Stimulated activated CD4-positive, alpha-beta T cell treated with anti-CD3 and anti-CD28 coated beads, Interleukin-2, amount 100 ng/mL, for 4 hours (primary cell): ENCODE data around the gene DUOX2.
"Not testable (repeated sequence)": the region's sequence is repeated elsewhere in the genome, so short reads cannot be mapped to it uniquely, and the experiment has no call there.

Experiments used
- DNase-seq: peaks from one replicate; pipeline ENCODE4 v3.0.0-alpha.2; 2020; ENCODE audit warnings: low read depth

The DUOX2 gene

GRCh38 chr15:45138814-45139765 is 25.1 kb upstream of the DUOX2 start:
- DNase-seq = no peak

GRCh38 chr15:45137703-45138102 is 23.7 kb upstream of the DUOX2 start:
- no peak for DNase-seq

GRCh38 chr15:45136378-45136764 is 22.4 kb upstream of the DUOX2 start:
- no peak for DNase-seq

- DNase-seq = not testable (repeated sequence)
These were observed 21.9 kb upstream of the DUOX2 start for GRCh38 chr15:45135705-45136377.

DNA sequence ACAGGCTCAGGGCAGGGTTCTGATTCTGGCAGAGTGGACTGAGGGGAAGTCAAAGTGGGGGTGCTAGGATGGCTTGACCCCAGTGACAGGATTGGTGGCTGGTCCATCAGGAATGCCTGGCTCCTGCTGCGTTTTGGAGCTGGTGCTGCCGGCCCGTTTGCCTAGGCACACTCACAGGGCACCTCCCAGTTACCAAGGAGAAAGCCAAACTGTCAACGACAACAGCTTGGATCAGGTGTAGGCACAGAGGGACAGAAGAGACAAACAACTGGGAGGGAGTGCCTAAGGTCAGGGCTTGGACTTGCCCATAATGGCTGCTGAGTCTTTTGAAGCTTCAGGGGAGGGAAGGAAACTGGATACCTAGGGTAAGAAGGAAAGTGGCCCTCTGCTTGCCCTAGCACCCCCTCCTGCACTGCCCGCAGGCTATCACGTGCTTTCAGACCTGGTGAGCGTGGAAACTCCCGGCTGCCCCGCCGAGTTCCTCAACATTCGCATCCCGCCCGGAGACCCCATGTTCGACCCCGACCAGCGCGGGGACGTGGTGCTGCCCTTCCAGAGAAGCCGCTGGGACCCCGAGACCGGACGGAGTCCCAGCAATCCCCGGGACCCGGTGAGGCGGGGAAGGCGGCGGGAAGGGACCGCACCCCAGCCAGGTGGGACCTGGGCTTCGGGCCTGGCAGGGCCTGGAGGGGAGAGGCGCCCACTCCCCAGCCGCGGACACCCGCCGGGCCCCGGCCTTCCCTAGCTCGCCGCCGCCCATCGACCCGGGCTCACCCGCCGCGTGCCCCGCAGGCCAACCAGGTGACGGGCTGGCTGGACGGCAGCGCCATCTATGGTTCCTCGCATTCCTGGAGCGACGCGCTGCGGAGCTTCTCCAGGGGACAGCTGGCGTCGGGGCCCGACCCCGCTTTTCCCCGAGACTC is 21.0 kb upstream of the DUOX2 start:
- no peak for DNase-seq

DNA sequence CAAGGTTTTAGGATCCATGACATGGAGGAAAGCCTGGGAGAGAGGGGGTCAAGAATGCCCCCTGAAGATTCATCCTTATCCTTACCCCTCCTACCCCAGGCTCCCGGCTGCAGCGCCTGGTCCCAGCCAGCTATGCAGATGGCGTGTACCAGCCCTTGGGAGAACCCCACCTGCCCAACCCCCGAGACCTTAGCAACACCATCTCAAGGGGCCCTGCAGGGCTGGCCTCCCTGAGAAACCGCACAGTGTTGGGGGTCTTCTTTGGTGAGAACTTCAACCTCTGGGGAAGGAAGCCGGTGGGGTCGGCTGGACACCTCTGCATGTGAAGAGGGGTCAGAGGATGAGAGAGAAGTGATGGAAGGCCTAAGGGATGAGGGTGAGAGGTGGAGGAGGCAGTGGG is 20.1 kb upstream of the DUOX2 start:
- DNase-seq = no peak

GRCh38 chr15:45133561-45133920 is 19.6 kb upstream of the DUOX2 start:
- no peak for DNase-seq

DNA sequence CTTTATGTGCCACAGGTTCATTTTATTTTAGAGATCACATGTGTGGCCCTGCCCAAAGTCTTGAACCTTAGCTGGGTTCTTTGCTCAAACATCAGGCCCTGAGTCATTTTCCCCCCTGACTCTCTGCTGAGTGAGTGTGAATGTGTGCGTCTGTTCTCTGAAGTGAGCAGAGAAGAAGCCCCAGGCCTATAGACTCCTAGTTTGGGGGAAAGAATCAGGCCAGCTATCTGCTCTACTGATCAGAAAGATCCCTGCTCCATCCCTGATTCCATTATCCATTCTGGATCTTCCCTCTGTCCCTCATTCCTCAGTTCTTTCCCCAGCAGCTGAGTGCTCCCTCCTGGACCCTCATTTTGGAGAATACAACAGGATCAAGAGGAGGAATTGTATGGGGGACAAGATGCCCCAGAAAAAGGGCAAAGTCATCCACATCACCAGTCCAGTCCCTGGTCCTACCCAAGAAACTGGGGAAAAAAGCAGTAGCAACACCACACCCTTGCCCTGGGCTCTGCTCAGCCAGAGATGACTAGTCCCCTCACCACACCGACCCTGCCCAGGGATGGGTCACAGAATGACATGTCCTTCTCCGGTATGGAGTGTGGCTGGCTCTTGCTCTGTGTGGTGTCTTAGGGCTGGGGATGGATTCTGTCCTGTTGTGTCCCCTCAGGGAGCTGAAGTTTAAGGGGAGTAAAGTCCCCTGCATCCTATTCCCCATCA is 19.0 kb upstream of the DUOX2 start:
- no peak for DNase-seq

- no peak for DNase-seq
These were observed 17.5 kb upstream of the DUOX2 start for GRCh38 chr15:45131510-45131909.

DNA sequence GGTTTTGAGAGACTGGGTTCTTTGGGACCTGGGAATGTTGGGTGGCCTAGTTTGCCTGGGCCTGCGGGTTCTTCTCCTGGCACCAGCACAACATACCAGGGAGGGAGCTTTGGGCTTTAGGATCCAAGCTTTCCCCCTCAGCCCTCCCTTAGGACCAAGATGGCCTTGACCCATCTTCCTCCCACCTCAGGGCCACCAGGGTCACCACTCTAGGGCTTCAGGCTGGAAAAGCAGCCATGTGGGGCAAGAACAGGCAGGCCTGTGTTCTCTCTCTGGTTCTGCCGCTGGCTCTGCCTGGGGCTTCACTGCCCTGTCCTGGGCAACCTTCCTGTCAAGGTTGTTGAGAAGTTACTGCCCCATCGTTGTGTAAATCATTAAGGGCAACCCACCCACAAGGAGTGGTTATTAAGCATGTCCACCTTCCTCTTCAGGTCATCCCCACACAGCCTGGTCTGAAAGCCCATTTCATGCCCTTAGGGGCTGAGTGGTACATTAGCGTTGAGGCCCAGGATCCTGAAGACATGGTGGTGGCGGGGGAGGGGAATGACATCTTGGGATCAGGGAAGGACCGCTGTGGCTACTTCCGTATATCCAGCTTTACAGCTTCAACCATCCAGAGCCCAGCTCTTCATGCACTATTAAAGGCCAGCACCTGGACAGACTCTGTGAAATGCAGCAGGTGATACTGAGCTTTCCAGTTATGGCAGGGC is 16.5 kb upstream of the DUOX2 start:
- DNase-seq = no peak

GRCh38 chr15:45129651-45130129 is 15.7 kb upstream of the DUOX2 start, which contains the start of the genes DUOX1 and DUOXA1:
Gene DUOX1 (plus strand): TSS chr15:45129994. CDS start chr15:45131967, 1,973 bp downstream.
Gene DUOXA1 (minus strand): TSS chr15:45129879. CDS start chr15:45123014, 6,865 bp downstream.
- no peak for DNase-seq

GRCh38 chr15:45128971-45129639 is 15.1 kb upstream of the DUOX2 start:
- no peak for DNase-seq

DNA sequence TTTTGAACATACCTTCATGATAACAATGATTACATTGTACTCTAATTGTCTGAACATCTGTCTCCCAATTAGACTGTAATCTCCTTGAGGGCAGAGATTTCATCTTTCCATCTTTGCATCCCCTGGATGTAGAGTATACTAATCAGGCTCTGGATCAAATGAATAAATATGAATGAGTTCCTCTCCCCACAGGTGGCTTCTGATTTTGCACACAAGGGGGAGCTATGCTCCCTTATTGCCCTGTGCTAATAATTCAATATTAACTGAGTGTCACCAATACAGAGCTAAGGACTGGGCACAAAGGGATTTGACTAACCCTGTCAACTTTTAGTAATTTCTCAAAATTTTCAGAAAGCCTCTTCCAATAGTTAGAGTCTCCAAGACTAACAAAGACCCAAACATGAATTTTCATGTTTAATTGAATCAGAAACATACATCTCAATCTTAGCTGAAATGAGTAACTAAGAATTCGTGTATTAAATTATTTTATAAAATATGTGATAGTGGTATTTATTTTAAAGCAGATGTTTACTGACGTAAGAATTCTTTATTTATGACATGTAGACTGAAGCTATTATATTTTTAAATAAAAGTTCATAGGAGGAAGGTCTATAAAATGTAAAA is 12.7 kb upstream of the DUOX2 start:
- peak; percentile 33 for DNase-seq

GRCh38 chr15:45123397-45123796 is 9.4 kb upstream of the DUOX2 start:
- DNase-seq = no peak

- no peak for DNase-seq
These were observed 8.7 kb upstream of the DUOX2 start for GRCh38 chr15:45122719-45123118.

DNA sequence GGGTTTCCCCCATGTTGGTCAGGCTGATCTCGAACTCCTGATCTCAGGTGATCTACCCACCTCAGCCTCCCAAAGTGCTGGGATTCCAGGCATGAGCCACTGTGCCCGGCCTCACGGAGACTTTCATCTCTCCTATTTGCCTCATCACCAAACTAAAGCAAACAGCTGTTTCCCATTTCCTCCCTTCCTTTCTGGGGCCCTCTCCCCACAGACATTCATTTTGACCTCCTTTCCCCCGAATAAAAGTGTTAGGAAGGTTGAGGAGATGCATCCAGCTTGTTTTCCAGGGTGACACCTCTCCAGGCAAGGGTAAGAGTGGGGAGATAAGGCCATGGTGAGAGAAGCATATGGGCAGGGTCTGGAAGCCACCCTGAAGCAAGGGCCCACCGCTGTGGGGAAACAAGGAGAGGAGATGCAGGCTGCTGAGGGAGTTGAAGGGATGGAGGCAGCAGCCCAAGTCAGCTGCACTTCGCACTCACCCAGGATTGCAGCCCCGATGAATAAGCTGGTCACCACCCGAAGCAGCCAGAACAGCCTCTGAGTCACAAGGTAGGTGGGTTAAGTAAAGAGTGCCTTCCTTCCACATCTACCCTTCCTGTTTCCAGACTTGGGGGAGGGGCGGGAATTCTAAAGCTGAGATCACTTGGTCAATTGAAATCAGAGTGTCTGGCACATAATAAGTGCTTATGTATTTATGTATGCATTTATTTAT is 7.9 kb upstream of the DUOX2 start:
- DNase-seq = no peak

- no peak for DNase-seq
These were observed 7.0 kb upstream of the DUOX2 start for GRCh38 chr15:45121020-45121419.

DNA sequence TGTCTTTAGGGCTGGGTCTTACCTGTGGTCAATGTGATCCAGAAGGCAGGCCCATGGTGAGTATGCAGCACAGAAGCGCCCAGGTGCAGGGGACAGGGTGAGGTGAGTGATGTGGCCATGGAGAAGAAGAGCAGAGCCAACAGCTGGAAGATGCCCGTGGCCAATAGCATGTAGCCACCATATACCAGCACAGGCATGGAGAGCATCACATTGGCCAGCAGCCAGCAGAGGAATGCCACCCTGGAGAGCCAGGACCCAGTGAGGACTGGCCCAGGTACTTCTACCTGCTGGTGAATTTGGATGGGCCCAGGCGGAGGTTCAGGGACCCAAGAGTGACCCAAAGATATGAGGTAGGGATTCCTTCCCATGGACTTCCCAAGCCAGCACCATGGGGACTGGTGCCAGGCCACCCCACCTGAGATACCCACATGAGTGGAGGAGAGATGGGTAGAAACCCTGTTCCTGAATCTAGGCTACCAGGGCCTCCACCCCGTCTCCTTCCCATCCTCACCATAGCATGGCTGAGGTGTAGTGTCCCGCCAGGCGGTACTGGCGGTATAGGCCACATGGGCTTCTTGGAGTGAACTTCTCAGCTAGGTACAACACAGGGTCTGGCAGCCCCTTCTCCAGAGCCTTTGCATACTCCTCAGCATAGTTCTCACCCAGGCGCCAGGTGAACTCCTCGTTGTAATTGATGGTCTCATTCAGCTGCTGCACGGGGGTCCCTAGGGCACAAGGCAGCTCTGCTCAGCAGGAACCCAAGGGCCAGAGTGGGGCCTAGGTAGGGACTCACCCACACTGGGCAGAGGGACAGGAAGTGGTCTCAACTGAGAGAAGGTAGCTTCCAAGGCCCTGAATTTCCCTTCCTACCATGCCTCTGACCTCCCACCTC is 6.4 kb upstream of the DUOX2 start:
- DNase-seq = no peak
